H9 (cell line): ENCODE data around the gene ACYP2. TPM values are rescaled to one million over a fixed set of nuclear protein-coding genes. Genes with fewer than 3 reads are reported as not detected.

Experiments
- DNase-seq: peaks from one replicate; pipeline ENCODE4 v3.0.0-alpha.2; 2017
- H2AFZ ChIP-seq: one replicate; pipeline ENCODE4 v1.6.1; 2013; ENCODE audit warnings: mild to moderate bottlenecking, low read length, control low read depth, moderate library complexity
- H2AK5ac ChIP-seq: 2 replicates; pipeline ENCODE4 v1.6.1; 2013; ENCODE audit warnings: low read length, control low read depth, mixed read lengths; ENCODE audit not compliant: insufficient read length
- H2BK120ac ChIP-seq: one replicate; pipeline ENCODE4 v1.6.1; 2013; ENCODE audit warnings: low read depth, mild to moderate bottlenecking, low read length, control low read depth, inconsistent platforms; ENCODE audit not compliant: poor library complexity, severe bottlenecking
- H2BK12ac ChIP-seq: 2 replicates; pipeline ENCODE4 v1.6.1; 2013; ENCODE audit warnings: low read length, control low read depth, mixed read lengths, low read depth; ENCODE audit not compliant: insufficient read length
- H2BK15ac ChIP-seq: 2 replicates; pipeline ENCODE4 v1.6.1; 2013; ENCODE audit warnings: low read depth, low read length, control low read depth
- H2BK20ac ChIP-seq: one replicate; pipeline ENCODE4 v1.6.1; 2013; ENCODE audit warnings: low read depth, mild to moderate bottlenecking, low read length, control low read depth, inconsistent platforms; ENCODE audit not compliant: poor library complexity, severe bottlenecking
- H2BK5ac ChIP-seq: 2 replicates; pipeline ENCODE4 v1.6.1; 2013; ENCODE audit warnings: low read length, control low read depth, mixed read lengths; ENCODE audit not compliant: insufficient read length
- H3K14ac ChIP-seq: 2 replicates; pipeline ENCODE4 v1.6.1; 2013; ENCODE audit warnings: low read length, control low read depth; ENCODE audit not compliant: insufficient read depth
- H3K18ac ChIP-seq: 2 replicates; pipeline ENCODE4 v1.6.1; 2013; ENCODE audit warnings: low read depth, mild to moderate bottlenecking, mixed read lengths, low read length, control low read depth; ENCODE audit not compliant: insufficient read length
- H3K23ac ChIP-seq: 2 replicates; pipeline ENCODE4 v1.6.1; 2013; ENCODE audit warnings: low read length, control low read depth, mixed read lengths, low read depth; ENCODE audit not compliant: insufficient read length
- H3K23me2 ChIP-seq: 2 replicates; pipeline ENCODE4 v1.6.1; 2013; ENCODE audit warnings: low read depth, mild to moderate bottlenecking, mixed read lengths, low read length, control low read depth; ENCODE audit not compliant: insufficient read length, poor library complexity, severe bottlenecking
- H3K27ac ChIP-seq: 2 replicates; pipeline ENCODE4 v1.5.1; 2013; ENCODE audit warnings: low read length, control low read depth, mixed read lengths, low read depth; ENCODE audit not compliant: insufficient read length
- H3K27me3 ChIP-seq: 2 replicates; pipeline ENCODE4 v1.6.1; 2013; ENCODE audit warnings: low read length, control low read depth, inconsistent platforms; ENCODE audit not compliant: insufficient read depth
- H3K4ac ChIP-seq: 2 replicates; pipeline ENCODE4 v1.6.1; 2013; ENCODE audit warnings: low read depth, mild to moderate bottlenecking, control low read depth, inconsistent platforms, low read length, moderate library complexity
- H3K4me1 ChIP-seq: 2 replicates; pipeline ENCODE4 v1.6.1; 2013; ENCODE audit warnings: low read length, control low read depth, inconsistent platforms; ENCODE audit not compliant: insufficient read depth
- H3K4me2 ChIP-seq: 2 replicates; pipeline ENCODE4 v1.6.1; 2013; ENCODE audit warnings: low read length, control low read depth, mixed read lengths; ENCODE audit not compliant: insufficient read length, insufficient read depth
- H3K56ac ChIP-seq: 2 replicates; pipeline ENCODE4 v1.6.1; 2013; ENCODE audit warnings: low read depth, mild to moderate bottlenecking, mixed read lengths, low read length, control low read depth; ENCODE audit not compliant: insufficient read length
- H3K79me1 ChIP-seq: 2 replicates; pipeline ENCODE4 v1.6.1; 2013; ENCODE audit warnings: low read depth, mild to moderate bottlenecking, moderate library complexity, low read length, control low read depth, inconsistent platforms; ENCODE audit not compliant: insufficient read depth, poor library complexity, severe bottlenecking
- H3K79me2 ChIP-seq: 2 replicates; pipeline ENCODE4 v1.6.1; 2013; ENCODE audit warnings: low read length, control low read depth, inconsistent platforms; ENCODE audit not compliant: insufficient read depth
- H3K9ac ChIP-seq: 2 replicates; pipeline ENCODE4 v1.6.1; 2013; ENCODE audit warnings: low read length, control low read depth, mixed read lengths; ENCODE audit not compliant: insufficient read length; ENCODE audit errors: extremely low read depth
- H3K9me3 ChIP-seq: one replicate; pipeline ENCODE4 v1.6.1; 2013; ENCODE audit warnings: low read depth, low read length, inconsistent platforms; ENCODE audit not compliant: control insufficient read depth
- H3T11ph ChIP-seq: one replicate; pipeline ENCODE4 v1.6.1; 2013; ENCODE audit warnings: mild to moderate bottlenecking, low read length, control low read depth, inconsistent platforms
- H4K20me1 ChIP-seq: one replicate; pipeline ENCODE4 v1.6.1; 2013; ENCODE audit not compliant: control insufficient read depth, insufficient read length, insufficient read depth
- H4K5ac ChIP-seq: 2 replicates; pipeline ENCODE4 v1.6.1; 2013; ENCODE audit warnings: low read depth, mild to moderate bottlenecking, mixed read lengths, low read length, control low read depth; ENCODE audit not compliant: insufficient read length
- H4K8ac ChIP-seq: replicated peaks from 2 replicates; pipeline ENCODE4 v1.6.1; 2013; ENCODE audit warnings: low read length, control low read depth, mixed read lengths, low read depth; ENCODE audit not compliant: insufficient read length
- H4K91ac ChIP-seq: 2 replicates; pipeline ENCODE4 v1.6.1; 2013; ENCODE audit warnings: low read depth, mild to moderate bottlenecking, moderate library complexity, mixed read lengths, low read length, control low read depth; ENCODE audit not compliant: insufficient read length
- H3K27ac Mint-ChIP-seq, 3 experiments: 2 replicates in 2 of 3; 3 replicates in 1 of 3; pipeline ENCODE4 v1.8.0; 2020 to 2021; ENCODE audit warnings: mixed read lengths in 3 of 3, mild to moderate bottlenecking in 1 of 3, moderate library complexity in 1 of 3
- H3K27me3 Mint-ChIP-seq: 2 replicates; pipeline ENCODE4 v1.8.0; 2021; ENCODE audit warnings: low read depth, mild to moderate bottlenecking, moderate library complexity, mixed read lengths
- H3K36me3 Mint-ChIP-seq, 3 experiments: 2 replicates in 2 of 3; 3 replicates in 1 of 3; pipeline ENCODE4 v1.8.0; 2020 to 2021; ENCODE audit warnings: low read depth in 3 of 3, mixed read lengths in 3 of 3; ENCODE audit not compliant: insufficient read depth in 1 of 3
- H3K4me1 Mint-ChIP-seq, 2 experiments: 2 replicates each; pipeline ENCODE4 v1.8.0; 2020; ENCODE audit warnings: mixed read lengths in 2 of 2
- H3K4me3 Mint-ChIP-seq, 2 experiments: 2 replicates in 1 of 2; 3 replicates in 1 of 2; pipeline ENCODE4 v1.8.0; 2020 to 2021; ENCODE audit warnings: mild to moderate bottlenecking in 2 of 2, mixed read lengths in 2 of 2, moderate library complexity in 1 of 2
- H3K9me3 Mint-ChIP-seq, 2 experiments: 2 replicates in 1 of 2; 3 replicates in 1 of 2; pipeline ENCODE4 v1.8.0; 2020; ENCODE audit warnings: mild to moderate bottlenecking in 2 of 2, mixed read lengths in 2 of 2, moderate library complexity in 1 of 2
- CTCF ChIP-seq: fragments of 200-600 bp; sonication (generic); conservative IDR thresholded peaks from 3 replicates; pipeline ENCODE4 v1.8.0; 2021; ENCODE audit warnings: antibody characterized with exemption, mild to moderate bottlenecking
- WGBS: extraction: QIAGEN DNeasy Blood & Tissue Kit; methylation state at CpG from one replicate; pipeline ENCODE4 v1.1.7; 2013; ENCODE audit warnings: missing lambda C conversion rate, low lambda C conversion rate, mixed read lengths; ENCODE audit not compliant: insufficient read length; ENCODE audit errors: extremely low coverage; 5-methylcytosine and 5-hydroxymethylcytosine counted together
- total RNA-seq: library from RNA; stranded (reverse); gene quantifications from 2 replicates; pipeline ENCODE4 v1.2.1, GENCODE V29; 2021

Gene ACYP2
- total RNA-seq, 1 experiment from 2014 or later: 3.2 TPM

DNA sequence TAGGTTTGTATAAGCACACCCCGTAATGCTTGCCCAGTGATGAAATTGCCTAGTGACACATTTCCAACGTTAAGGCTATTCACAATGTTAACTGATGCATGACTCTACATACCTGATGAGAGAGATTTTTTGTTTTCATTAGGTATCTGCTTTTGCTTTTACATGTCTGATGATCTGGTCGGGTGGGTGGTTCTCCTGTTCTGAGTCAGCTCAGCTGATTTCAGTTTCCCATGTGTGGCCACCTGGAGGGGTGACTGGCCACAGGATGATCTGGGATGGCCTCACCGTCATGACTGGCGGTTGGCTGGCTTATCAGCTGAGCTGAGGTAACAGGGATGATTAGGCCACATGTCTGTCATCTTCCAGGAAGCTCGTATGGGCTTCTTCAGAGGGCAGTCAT is 33.8 kb upstream of the ACYP2 start:
- no peak overlapping the region for H2BK120ac ChIP-seq
- H3K23ac ChIP-seq: no peak overlapping the region
- no peak for DNase-seq
- H2BK20ac ChIP-seq: no peak overlapping the region
- no peaks in the 10 kb centered on the region for H4K20me1 ChIP-seq
- H3K79me1 ChIP-seq: no peaks in the 10 kb centered on the region
- H3K4me1 ChIP-seq: no peaks in the 10 kb centered on the region
- no peak overlapping the region for H2AFZ ChIP-seq
- H3K27me3 ChIP-seq: no peaks in the 10 kb centered on the region
- H4K91ac ChIP-seq: no peak overlapping the region
- H3K56ac ChIP-seq: no peak overlapping the region
- no CpG with 5 or more reads among the region's 6 CpGs for WGBS
- TF ChIP-seq CTCF: no peak
- H3K14ac ChIP-seq: no peak overlapping the region
- H3K18ac ChIP-seq: no peak overlapping the region
- H3K9ac ChIP-seq: no peak overlapping the region
- no peaks in the 10 kb centered on the region for H3K4me1 Mint-ChIP-seq
- H3K36me3 Mint-ChIP-seq: no peaks in the 10 kb centered on the region
- H3K27ac ChIP-seq: no peak overlapping the region
- no peak overlapping the region for H4K8ac ChIP-seq
- H2BK15ac ChIP-seq: no peak overlapping the region
- no peaks in the 10 kb centered on the region for H3K23me2 ChIP-seq
- H2AK5ac ChIP-seq: no peak overlapping the region
- H2BK5ac ChIP-seq: no peak overlapping the region
- H3K9me3 ChIP-seq: no peaks in the 10 kb centered on the region
- H3K27ac Mint-ChIP-seq: no peak overlapping the region
- H3T11ph ChIP-seq: no peak overlapping the region
- H3K27me3 Mint-ChIP-seq: no peaks in the 10 kb centered on the region
- no peak overlapping the region for H3K4me2 ChIP-seq
- no peak overlapping the region for H4K5ac ChIP-seq
- no peaks in the 10 kb centered on the region for H3K9me3 Mint-ChIP-seq
- H3K4me3 Mint-ChIP-seq: no peak overlapping the region
- H3K79me2 ChIP-seq: no peaks in the 10 kb centered on the region
- no peak overlapping the region for H3K4ac ChIP-seq
- H2BK12ac ChIP-seq: no peak overlapping the region
